Tibial nerve (tissue), 4 donors: ENCODE results near the gene CACNG7. TPM values are rescaled to one million over a fixed set of nuclear protein-coding genes. Genes with fewer than 3 reads are reported as not detected.

Experiments used
- DNase-seq, 2 donors: peaks; one replicate each; pipeline ENCODE4 v3.0.0-alpha.2; 2019; ENCODE audit warnings: low spot score in 2 of 2
- H3K27ac ChIP-seq, 4 donors: fragments of 200-600 bp; sonication (generic) in 3 of 4; one replicate each; pipeline ENCODE4 v1.5.1; 2017 to 2019; ENCODE audit warnings: mild to moderate bottlenecking in 1 of 4
- H3K27me3 ChIP-seq, 2 donors: fragments of 200-600 bp; sonication (generic) in 1 of 2; one replicate each; pipeline versions ENCODE4 v1.5.1 to v1.6.0; 2017 to 2019
- H3K36me3 ChIP-seq, 3 donors: fragments of 200-600 bp; sonication (generic); one replicate each; pipeline ENCODE4 v1.5.1; 2018 to 2019
- H3K4me1 ChIP-seq, 4 donors: fragments of 200-600 bp; sonication (generic) in 3 of 4; one replicate each; pipeline ENCODE4 v1.5.1; 2017 to 2019
- H3K4me3 ChIP-seq, 4 donors: fragments of 200-600 bp; sonication (generic) in 3 of 4; one replicate each; pipeline ENCODE4 v1.5.1; 2017 to 2019; ENCODE audit warnings: mild to moderate bottlenecking in 1 of 4, moderate library complexity in 1 of 4
- H3K9me3 ChIP-seq, 4 donors: fragments of 200-600 bp; sonication (generic) in 3 of 4; one replicate each; pipeline ENCODE4 v1.5.1; 2017 to 2019
- EP300 ChIP-seq, 2 donors: sonication (generic); formaldehyde crosslinking; IDR thresholded peaks; one replicate each; pipeline ENCODE4 v1.6.1; 2017; ENCODE audit warnings: antibody characterized with exemption in 2 of 2, mild to moderate bottlenecking in 1 of 2
- POLR2A ChIP-seq, 2 donors: fragments of 450-650 bp; IDR thresholded peaks; one replicate each; pipeline ENCODE4 v1.6.1; 2017; ENCODE audit warnings: antibody characterized with exemption in 2 of 2, mild to moderate bottlenecking in 2 of 2, moderate library complexity in 2 of 2
- WGBS, 2 donors: methylation state at CpG; one replicate each; pipeline ENCODE4 v1.1.5; 2018; 5-methylcytosine and 5-hydroxymethylcytosine counted together
- total RNA-seq, 4 donors: library from RNA; depleted of rRNA; stranded (reverse); fragments of >200 nt; gene quantifications; one replicate each; pipeline ENCODE4 v1.1.0, GENCODE V29; 2016
- TF ChIP-seq, protein P1 (sequence below), 5 experiments: fragments of 200-600 bp in 3 of 5; fragments of 450-650 bp in 2 of 5; sonication (generic) in 3 of 5; IDR thresholded peaks; one replicate each; pipeline ENCODE4 v1.5.1; 2016 to 2019; ENCODE audit warnings: antibody characterized with exemption in 5 of 5, mild to moderate bottlenecking in 3 of 5, moderate library complexity in 2 of 5

CACNG7 gene
- total RNA-seq, 4 donors from 2014 or later, result not detected

DNA sequence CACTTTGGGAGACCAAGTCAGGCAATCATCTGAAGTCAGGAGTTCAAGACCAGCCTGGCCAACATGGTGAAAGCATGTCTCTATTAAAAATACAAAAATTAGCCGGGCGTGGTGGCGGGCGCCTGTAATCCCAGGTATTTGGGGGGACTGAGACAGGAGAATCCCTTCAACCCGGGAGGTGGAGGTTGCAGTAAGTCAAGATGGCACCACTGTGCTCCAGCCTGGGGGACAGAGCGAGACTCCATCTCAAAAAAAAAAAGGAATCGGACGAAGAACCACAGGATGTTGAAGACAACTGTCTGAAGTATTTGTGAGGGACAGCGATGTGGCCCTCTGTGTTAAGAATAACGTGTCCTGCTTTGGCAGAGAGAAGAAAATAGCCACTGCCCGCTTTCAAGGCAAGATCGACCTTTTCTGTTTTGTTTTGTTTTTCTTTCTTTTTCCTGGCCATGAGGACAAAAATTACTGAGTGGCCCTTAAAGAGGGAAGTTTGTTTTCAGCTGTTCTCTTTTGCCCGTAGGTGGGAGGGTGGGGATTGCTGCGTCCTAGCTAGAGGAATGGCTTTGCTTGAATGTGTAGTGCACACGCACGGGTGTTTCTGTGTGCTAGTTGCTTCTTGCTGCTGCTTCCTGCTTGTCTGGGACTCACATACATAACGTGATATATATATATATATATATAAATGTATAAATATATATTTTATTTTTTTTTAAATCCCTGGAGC lies 33.3 kb upstream of the CACNG7 start:
- Histone ChIP-seq H3K36me3 (peaks cover 0 to 47% (median 8%) of the 10 kb centered on the region in 3 donors), H3K27ac (no peak overlapping the region), H3K27me3 (peaks cover 0 to 20% of the 10 kb centered on the region in 2 donors), H3K4me3 (no peak overlapping the region), H3K9me3 (no peaks in the 10 kb centered on the region), H3K4me1 (peaks cover 0 to 50% (median 9%) of the 10 kb centered on the region in 4 donors)
- TF ChIP-seq EP300 (IDR thresholded peaks at IDR 0.05), result no peak
- TF ChIP-seq, protein P1, sequence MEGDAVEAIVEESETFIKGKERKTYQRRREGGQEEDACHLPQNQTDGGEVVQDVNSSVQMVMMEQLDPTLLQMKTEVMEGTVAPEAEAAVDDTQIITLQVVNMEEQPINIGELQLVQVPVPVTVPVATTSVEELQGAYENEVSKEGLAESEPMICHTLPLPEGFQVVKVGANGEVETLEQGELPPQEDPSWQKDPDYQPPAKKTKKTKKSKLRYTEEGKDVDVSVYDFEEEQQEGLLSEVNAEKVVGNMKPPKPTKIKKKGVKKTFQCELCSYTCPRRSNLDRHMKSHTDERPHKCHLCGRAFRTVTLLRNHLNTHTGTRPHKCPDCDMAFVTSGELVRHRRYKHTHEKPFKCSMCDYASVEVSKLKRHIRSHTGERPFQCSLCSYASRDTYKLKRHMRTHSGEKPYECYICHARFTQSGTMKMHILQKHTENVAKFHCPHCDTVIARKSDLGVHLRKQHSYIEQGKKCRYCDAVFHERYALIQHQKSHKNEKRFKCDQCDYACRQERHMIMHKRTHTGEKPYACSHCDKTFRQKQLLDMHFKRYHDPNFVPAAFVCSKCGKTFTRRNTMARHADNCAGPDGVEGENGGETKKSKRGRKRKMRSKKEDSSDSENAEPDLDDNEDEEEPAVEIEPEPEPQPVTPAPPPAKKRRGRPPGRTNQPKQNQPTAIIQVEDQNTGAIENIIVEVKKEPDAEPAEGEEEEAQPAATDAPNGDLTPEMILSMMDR (IDR thresholded peaks at IDR 0.05), result no peak
- no peak for TF ChIP-seq POLR2A (IDR thresholded peaks at IDR 0.05)
- no peak for DNase-seq
- 81% methylated on average over 17 of the region's 17 CpGs for WGBS, 2 donors

DNA sequence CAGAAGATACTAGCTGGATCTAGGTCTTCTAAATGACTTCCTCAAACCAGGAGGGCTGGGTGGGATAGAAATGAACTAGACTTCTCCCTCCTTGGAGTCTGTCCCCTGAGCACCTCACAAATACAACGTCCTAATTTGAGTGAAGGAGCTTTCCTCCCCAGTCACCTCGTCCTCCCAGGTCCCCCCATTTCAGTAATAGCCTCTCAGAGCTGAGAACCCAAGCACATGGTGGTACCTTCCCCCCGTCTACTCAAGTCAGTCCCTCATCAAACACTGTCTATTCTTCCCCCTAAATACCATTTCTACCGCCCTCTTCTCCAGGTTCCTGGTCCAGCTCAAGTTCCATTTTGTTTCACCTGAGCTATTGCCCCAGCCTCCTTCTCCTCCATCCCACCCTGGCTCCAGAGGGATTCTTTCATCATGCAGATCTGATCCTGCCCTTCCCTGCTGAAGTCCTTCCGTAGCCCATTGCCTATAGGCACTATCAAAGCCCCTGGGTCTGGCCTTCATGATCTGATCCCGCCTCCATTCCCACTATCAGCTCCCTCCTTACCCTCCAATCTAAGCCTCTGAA lies 32.3 kb upstream of the CACNG7 start:
- Histone ChIP-seq H3K9me3 (no peaks in the 10 kb centered on the region), H3K27me3 (peaks cover 0 to 30% of the 10 kb centered on the region in 2 donors), H3K4me1 (peaks cover 0 to 48% (median 7%) of the 10 kb centered on the region in 4 donors), H3K4me3 (no peak overlapping the region), H3K36me3 (peaks cover 0 to 47% (median 8%) of the 10 kb centered on the region in 3 donors), H3K27ac (no peak overlapping the region)
- 80 to 89% methylated on average over 5 of the region's 6 CpGs for WGBS, 2 donors
- DNase-seq, result no peak
- TF ChIP-seq EP300 (IDR thresholded peaks at IDR 0.05), result no peak
- TF ChIP-seq, protein P1 (IDR thresholded peaks at IDR 0.05), result no peak
- TF ChIP-seq POLR2A (IDR thresholded peaks at IDR 0.05), result no peak

DNA sequence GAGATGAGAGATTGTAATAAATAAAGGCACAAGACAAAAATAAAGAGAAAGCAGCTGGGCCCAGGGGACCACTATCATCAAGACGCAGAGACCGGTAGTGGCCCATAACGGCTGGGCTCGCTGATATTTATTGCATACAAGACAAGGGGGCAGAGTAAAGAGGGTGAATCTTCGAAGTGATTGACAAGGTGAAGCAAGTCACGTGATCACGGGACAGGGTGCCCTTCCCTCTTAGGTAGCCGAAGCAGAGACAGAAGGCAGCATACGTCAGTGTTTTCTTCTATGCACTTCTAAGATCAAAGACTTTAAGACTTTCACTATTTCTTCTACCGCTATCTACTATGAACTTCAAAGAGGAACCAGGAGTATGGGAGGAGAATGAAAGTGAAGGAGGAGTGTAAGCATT lies 31.7 kb upstream of the CACNG7 start:
- Histone ChIP-seq H3K27me3 (peaks cover under 1 to 36% of the 10 kb centered on the region in 2 donors), H3K4me1 (peaks cover 0 to 48% (median 12%) of the 10 kb centered on the region in 4 donors), H3K9me3 (no peaks in the 10 kb centered on the region), H3K4me3 (no peak overlapping the region), H3K36me3 (peaks cover 0 to 46% (median 8%) of the 10 kb centered on the region in 3 donors), H3K27ac (no peak overlapping the region)
- WGBS, 2 donors, result 79 to 83% methylated on average over 10 of the region's 10 CpGs
- DNase-seq, result no peak
- TF ChIP-seq, protein P1 (IDR thresholded peaks at IDR 0.05), result no peak
- no peak for TF ChIP-seq POLR2A (IDR thresholded peaks at IDR 0.05)
- no peak for TF ChIP-seq EP300 (IDR thresholded peaks at IDR 0.05)

DNA sequence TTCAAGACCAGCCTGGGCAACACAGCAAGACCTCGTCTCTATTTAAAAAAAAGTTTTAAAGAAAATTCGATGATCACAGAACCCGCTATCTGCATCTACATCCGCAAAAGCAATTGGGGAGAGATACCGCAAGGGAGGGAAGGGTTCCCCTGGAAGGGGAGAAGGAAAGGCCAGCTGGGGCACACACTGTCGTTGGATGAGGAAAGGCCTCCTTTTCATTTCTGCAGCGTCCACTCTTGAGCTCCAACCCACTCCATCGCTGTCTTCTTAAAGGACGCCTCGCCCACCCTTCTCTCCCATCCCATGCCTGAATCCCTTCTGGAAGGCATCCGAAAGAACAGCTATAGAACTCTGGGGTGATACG lies 30.3 kb upstream of the CACNG7 start:
- Histone ChIP-seq H3K4me3 (peak overlapping the region; percentile 17 to 49 (median 44)), H3K27me3 (peaks cover 3 to 50% of the 10 kb centered on the region in 2 donors), H3K4me1 (peaks cover 0 to 54% (median 12%) of the 10 kb centered on the region in 4 donors), H3K27ac (no peak overlapping the region), H3K36me3 (peaks cover 0 to 32% (median 6%) of the 10 kb centered on the region in 3 donors), H3K9me3 (no peaks in the 10 kb centered on the region)
- no peak for DNase-seq
- TF ChIP-seq EP300 (IDR thresholded peaks at IDR 0.05) (no peak), POLR2A (IDR thresholded peaks at IDR 0.05) (no peak)
- TF ChIP-seq, protein P1 (IDR thresholded peaks at IDR 0.05), result no peak
- 34 to 44% methylated on average over 12 of the region's 12 CpGs for WGBS, 2 donors
